ENCODE results near the gene BRD4.

GRCh38 chr19:15266683-15267082, 65.7 kb downstream of the BRD4 start:
- TF ChIP-seq CTCF (IDR thresholded peaks at IDR 0.05) (no peak), POLR2A (IDR thresholded peaks at IDR 0.05) (no peak)

Data from upper lobe of left lung (tissue), 4 donors.